Mucosa of rectum (tissue), 2 donors: ENCODE results near the gene ARRDC4.

Experiments used
- H3K27ac ChIP-seq, 2 donors: one replicate each; pipeline ENCODE4 v1.7.0; 2013; ENCODE audit warnings: inconsistent platforms in 2 of 2, low read depth in 2 of 2, low read length in 2 of 2
- H3K27me3 ChIP-seq, 2 donors: one replicate each; pipeline ENCODE4 v1.7.0; 2013; ENCODE audit warnings: low read length in 2 of 2; ENCODE audit not compliant: control insufficient read depth in 2 of 2, insufficient read depth in 2 of 2
- H3K36me3 ChIP-seq, 2 donors: one replicate each; pipeline ENCODE4 v1.7.0; 2013; ENCODE audit warnings: low read length in 2 of 2; ENCODE audit not compliant: control insufficient read depth in 2 of 2, insufficient read depth in 2 of 2
- H3K4me1 ChIP-seq, 2 donors: one replicate each; pipeline ENCODE4 v1.7.0; 2013; ENCODE audit warnings: low read length in 2 of 2, mild to moderate bottlenecking in 1 of 2; ENCODE audit not compliant: control insufficient read depth in 2 of 2, insufficient read depth in 2 of 2
- H3K4me3 ChIP-seq, 2 donors: one replicate each; pipeline ENCODE4 v1.7.0; 2013; ENCODE audit warnings: low read length in 2 of 2
- H3K9ac ChIP-seq, 2 donors: one replicate each; pipeline ENCODE4 v1.7.0; 2013; ENCODE audit warnings: low read length in 2 of 2, low read depth in 1 of 2, mild to moderate bottlenecking in 1 of 2
- H3K9me3 ChIP-seq, 2 donors: one replicate each; pipeline ENCODE4 v1.7.0; 2013; ENCODE audit warnings: low read length in 2 of 2; ENCODE audit not compliant: control insufficient read depth in 2 of 2
- donor health status: healthy.
- donor health status: Normal muscosa, but diverticular disease.

The ARRDC4 gene, protein sequence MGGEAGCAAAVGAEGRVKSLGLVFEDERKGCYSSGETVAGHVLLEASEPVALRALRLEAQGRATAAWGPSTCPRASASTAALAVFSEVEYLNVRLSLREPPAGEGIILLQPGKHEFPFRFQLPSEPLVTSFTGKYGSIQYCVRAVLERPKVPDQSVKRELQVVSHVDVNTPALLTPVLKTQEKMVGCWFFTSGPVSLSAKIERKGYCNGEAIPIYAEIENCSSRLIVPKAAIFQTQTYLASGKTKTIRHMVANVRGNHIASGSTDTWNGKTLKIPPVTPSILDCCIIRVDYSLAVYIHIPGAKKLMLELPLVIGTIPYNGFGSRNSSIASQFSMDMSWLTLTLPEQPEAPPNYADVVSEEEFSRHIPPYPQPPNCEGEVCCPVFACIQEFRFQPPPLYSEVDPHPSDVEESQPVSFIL

DNA sequence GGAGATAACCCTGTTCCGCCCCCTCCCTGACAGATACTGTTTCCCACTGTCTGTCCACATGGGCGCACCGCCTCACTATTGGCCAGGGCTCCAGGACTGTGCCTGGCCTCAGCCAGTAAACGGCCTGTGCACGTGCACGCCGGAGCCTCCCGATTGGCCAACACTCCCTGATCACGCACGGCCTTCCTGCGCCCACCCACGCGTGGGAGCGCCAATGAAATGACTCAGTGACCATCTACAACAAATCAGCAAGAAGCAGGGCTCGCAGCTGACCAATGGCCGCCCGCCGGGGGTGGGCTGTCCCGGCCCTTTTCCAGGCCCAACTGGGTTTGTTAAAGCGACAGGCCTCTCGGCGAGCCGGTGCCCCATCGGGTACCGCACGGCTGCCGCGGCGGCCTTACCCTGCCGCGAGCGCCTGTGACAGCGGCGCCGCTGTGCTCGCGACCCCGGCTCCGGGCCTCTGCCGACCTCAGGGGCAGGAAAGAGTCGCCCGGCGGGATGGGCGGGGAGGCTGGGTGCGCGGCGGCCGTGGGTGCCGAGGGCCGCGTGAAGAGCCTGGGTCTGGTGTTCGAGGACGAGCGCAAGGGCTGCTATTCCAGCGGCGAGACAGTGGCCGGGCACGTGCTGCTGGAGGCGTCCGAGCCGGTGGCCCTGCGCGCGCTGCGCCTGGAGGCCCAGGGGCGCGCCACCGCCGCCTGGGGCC lies at the start of gene ARRDC4:
TSS of gene ARRDC4 (plus strand) at position 340 of the 703 bp plus-strand sequence. CDS start at position 499, 159 bp downstream.
- H3K9ac ChIP-seq: peak within 1 kb of the TSS; percentile 82 to 95

DNA sequence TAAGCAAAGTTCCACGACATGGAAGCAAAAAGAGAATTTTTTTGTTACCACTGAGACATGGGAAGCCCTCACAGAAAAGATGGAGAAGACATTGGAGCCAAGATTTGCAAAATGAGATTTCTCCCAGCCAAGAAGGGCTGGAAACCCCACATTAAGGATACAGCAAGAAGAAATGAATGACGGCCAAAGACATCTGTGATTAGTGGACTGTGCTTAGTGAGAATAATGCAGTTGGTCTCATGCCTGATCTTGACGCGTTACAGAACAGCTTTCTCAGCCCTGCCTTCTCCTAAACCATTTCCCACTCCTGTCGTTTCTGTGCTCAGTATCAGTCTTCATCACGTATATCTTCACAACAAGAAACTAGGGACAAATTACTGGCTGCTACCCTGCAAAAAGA lies 45.8 kb upstream of the ARRDC4 start:
- no peaks in the 10 kb centered on the region for H3K27me3 ChIP-seq
- no peaks in the 10 kb centered on the region for H3K9me3 ChIP-seq
- no peaks in the 10 kb centered on the region for H3K36me3 ChIP-seq
- no peak overlapping the region for H3K9ac ChIP-seq
- no peaks in the 10 kb centered on the region for H3K4me1 ChIP-seq
- no peak overlapping the region for H3K27ac ChIP-seq
- H3K4me3 ChIP-seq: no peak overlapping the region

More for the DNA sequence above, at the start of gene ARRDC4:
- Histone ChIP-seq H3K27ac (peak within 1 kb of the TSS; percentile 91 to 92), H3K9me3 (no peaks in the 10 kb centered on the region), H3K4me3 (peak within 1 kb of the TSS; percentile 93), H3K27me3 (no peaks in the 10 kb centered on the region), H3K4me1 (peaks cover 15 to 31% of the 10 kb centered on the region in 2 donors), H3K36me3 (peaks cover 0 to 9% of the 10 kb centered on the region in 2 donors)

DNA sequence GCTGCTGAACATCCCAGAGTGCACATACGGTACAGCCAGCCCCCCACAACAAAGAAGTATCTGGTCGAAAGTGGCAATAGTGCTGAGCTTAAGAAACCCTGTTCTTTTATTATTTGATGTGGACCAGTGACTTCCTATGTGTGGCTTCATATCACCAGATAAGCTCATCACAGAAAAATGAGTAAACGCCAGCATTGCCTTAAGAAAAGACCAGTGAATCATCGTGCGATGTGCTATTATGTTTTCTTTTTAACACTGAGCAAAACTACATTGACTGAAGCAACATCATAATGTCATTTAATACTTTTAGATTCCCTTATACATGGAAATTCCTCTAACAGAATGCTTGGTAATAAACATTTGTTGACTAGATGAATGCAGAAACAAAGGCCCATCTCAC lies 45.2 kb upstream of the ARRDC4 start:
- H3K27me3 ChIP-seq: no peaks in the 10 kb centered on the region
- no peak overlapping the region for H3K9ac ChIP-seq
- no peak overlapping the region for H3K27ac ChIP-seq
- no peaks in the 10 kb centered on the region for H3K4me1 ChIP-seq
- no peaks in the 10 kb centered on the region for H3K9me3 ChIP-seq
- no peaks in the 10 kb centered on the region for H3K36me3 ChIP-seq
- no peak overlapping the region for H3K4me3 ChIP-seq

DNA sequence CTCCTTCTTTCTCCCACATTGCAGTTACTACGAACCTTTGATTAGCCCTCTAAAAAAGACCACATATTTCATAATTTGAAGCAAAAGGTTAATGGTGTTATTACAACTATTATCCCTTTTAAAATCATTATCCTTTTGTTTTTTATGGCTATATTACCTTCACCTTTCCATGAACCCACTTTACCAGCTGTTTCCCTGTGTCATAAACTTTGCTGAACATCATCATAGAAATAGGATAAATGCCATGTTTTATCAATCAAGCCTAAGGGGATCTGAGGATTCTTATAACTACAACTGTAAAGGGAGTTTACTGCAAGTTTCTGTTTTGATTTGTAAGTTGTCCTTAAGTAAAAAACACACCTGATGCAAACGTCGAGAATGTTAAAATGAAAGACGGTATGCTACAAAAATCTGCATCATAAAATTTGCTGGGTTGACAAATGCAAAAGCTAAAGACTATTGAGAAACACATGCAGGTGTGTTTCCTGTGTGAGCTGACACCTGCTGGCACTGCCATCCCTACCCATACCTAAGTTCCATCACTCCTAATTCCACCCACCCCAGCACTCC lies 39.1 kb upstream of the ARRDC4 start:
- H3K4me1 ChIP-seq: no peaks in the 10 kb centered on the region
- no peaks in the 10 kb centered on the region for H3K36me3 ChIP-seq
- no peak overlapping the region for H3K4me3 ChIP-seq
- peaks cover 0 to 4% of the 10 kb centered on the region in 2 donors for H3K9me3 ChIP-seq
- no peaks in the 10 kb centered on the region for H3K27me3 ChIP-seq
- H3K9ac ChIP-seq: no peak overlapping the region
- H3K27ac ChIP-seq: no peak overlapping the region

DNA sequence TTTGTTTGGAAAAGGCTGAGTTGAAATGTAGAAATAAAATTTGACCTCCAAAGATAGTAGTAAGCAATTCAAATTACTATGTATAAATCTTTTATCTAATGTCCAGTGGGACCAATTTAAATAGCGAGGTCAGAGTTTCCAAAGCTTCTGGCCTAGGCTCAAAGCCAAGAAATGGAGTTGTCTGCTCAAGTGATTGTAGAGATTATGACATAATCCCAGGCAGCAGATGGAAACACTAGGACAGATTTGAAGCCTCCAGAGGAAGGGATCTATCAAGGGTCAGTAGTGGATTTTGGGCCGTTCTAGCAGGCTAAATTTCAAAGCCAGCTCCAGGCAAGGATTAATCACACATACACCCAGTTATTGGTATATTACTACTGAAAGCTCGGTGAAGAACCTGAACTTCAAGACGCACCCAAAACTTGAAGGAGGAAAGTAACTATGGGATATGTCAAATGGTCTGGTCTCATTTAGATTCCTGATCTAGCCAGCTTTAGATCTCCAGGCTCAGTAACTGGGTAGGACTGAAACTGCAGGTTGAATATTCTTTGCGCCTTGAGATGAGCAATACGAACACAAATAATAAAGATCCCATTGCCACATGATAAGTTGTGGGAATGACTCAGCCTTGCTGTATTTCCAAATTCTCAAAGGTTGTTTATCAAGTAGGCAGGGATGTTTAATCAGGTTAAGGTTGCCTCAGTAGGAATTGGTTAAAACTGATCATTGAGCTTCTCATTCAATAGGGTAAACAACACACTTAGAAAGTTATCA lies 30.9 kb upstream of the ARRDC4 start:
- H3K27me3 ChIP-seq: no peaks in the 10 kb centered on the region
- H3K9me3 ChIP-seq: peaks cover 0 to 2% of the 10 kb centered on the region in 2 donors
- H3K36me3 ChIP-seq: no peaks in the 10 kb centered on the region
- no peak overlapping the region for H3K9ac ChIP-seq
- no peaks in the 10 kb centered on the region for H3K4me1 ChIP-seq
- no peak overlapping the region for H3K4me3 ChIP-seq
- no peak overlapping the region for H3K27ac ChIP-seq

DNA sequence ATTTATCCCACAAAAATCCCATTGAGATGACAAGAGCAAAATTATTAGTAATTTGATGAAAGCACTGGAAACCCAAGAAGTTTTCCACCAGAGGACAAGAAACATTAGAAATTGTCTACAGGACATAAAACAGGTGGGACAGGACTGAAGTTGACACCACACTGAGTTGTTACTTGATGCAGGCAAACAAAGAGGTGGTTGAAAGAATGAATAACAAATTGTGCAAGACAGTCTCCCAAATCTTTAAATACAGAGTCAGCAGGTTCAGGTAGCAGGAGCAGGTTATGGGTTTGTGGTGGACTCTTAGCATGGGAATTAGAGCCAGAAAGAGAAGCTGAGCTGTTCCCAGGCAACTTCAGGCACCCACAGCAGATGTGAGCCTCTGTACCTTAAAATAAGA lies 30.3 kb upstream of the ARRDC4 start:
- Histone ChIP-seq H3K4me1 (no peaks in the 10 kb centered on the region), H3K9me3 (no peaks in the 10 kb centered on the region), H3K27ac (no peak overlapping the region), H3K27me3 (no peaks in the 10 kb centered on the region), H3K36me3 (no peaks in the 10 kb centered on the region), H3K9ac (no peak overlapping the region), H3K4me3 (no peak overlapping the region)

DNA sequence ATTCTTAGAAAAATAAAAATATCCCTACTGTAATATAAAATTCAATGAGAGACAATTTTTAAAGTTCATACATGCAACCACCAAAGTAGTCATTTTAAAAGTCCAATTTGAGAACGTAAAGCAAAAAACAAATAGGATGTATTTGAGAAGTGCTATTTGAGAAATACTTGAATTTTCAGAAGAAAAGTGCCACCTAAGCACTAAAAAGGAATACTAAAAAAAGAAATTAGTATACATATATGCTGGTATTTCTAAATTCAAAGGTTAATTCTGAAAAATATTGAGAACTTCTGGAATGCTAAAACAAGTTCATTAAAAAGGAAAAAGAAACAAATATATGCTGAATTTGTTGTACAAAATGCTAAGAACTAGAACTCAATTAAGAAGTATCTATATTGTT lies 29.2 kb upstream of the ARRDC4 start:
- Histone ChIP-seq H3K36me3 (no peaks in the 10 kb centered on the region), H3K4me1 (no peaks in the 10 kb centered on the region), H3K9ac (no peak overlapping the region), H3K9me3 (no peaks in the 10 kb centered on the region), H3K27me3 (no peaks in the 10 kb centered on the region), H3K27ac (no peak overlapping the region), H3K4me3 (no peak overlapping the region)

DNA sequence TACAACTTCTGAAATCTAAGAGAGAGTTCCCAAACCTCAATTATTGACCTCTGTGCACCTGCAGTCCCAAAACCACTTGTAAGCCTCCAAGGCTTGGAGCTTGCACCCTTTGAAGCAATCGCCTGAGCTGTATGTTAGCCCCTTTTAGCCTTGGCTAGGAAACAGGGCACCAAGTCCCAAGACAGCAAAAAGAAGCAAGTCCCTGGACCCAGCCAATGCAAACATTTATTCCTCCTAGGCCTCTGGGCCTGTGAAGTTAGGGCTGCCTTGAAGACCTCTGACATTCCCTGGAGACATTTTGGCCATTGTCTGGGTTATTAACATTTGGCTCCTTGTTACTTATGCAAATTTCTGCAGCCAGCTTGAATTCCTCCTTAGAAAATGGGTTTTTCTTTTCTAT lies 26.9 kb upstream of the ARRDC4 start:
- Histone ChIP-seq H3K27me3 (no peaks in the 10 kb centered on the region), H3K36me3 (no peaks in the 10 kb centered on the region), H3K27ac (no peak overlapping the region), H3K4me3 (no peak overlapping the region), H3K9ac (no peak overlapping the region), H3K4me1 (no peaks in the 10 kb centered on the region), H3K9me3 (no peaks in the 10 kb centered on the region)

DNA sequence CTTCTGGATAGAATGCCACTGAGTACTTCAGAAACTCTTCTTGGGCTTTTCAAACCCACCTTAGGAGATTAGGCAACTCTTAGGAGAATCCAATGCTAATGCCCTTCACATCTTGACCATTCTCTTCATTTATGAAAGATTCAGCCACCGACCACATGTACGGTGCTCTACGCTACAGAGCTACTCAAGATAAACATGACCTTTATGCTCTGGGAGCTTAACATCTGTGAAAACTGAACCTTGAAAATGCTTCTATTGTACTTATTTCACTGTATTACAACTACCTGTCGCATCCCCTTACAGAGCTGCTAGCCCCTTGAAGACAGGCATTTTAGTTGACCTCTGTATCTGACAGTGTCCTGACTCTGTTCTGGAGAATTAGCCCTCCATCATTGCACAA lies 19.5 kb upstream of the ARRDC4 start:
- Histone ChIP-seq H3K9me3 (no peaks in the 10 kb centered on the region), H3K36me3 (no peaks in the 10 kb centered on the region), H3K27me3 (no peaks in the 10 kb centered on the region), H3K4me3 (no peak overlapping the region), H3K4me1 (no peaks in the 10 kb centered on the region), H3K27ac (no peak overlapping the region), H3K9ac (no peak overlapping the region)
